GM19397 (cell line): Measurements from ENCODE around the gene FAM131A.

ENCODE experiments used
- ATAC-seq: cut with Tn5 transposase; IDR thresholded peaks from one replicate; pipeline ENCODE4 v1.9.1; 2021; ENCODE audit warnings: mild to moderate bottlenecking, moderate library complexity; ENCODE audit not compliant: unreplicated experiment

FAM131A gene

GRCh38 chr3:184388936-184389230, 51.5 kb downstream of the FAM131A start:
- no peak for ATAC-seq

- ATAC-seq = no peak
Observed at GRCh38 chr3:184389384-184389783, 52.0 kb downstream of the FAM131A start.

GRCh38 chr3:184389935-184390528, 52.6 kb downstream of the FAM131A start:
- no peak for ATAC-seq

GRCh38 chr3:184391266-184391665, 53.9 kb downstream of the FAM131A start:
- ATAC-seq = no peak

GRCh38 chr3:184395320-184395660, 57.9 kb downstream of the FAM131A start:
- ATAC-seq = no peak
